A549 (cell line): Measurements from ENCODE around the gene INKA1. TPM values are rescaled to one million over a fixed set of nuclear protein-coding genes. Genes with fewer than 3 reads are reported as not detected.

Experiments
- ATAC-seq, 2 experiments: fragments of 200-7000 bp in 1 of 2; fragments of >200 bp in 1 of 2; cut with Nextera tagmentation in 1 of 2; cut with Tn5 transposase in 1 of 2; 3 replicates each; pipeline versions ENCODE4 v1.8.0 to v1.9.1; 2018 to 2020; ENCODE audit warnings: mild to moderate bottlenecking in 1 of 2, moderate library complexity in 1 of 2
- CTCF ChIA-PET: fragments of 300-600 bp; sonication (Branson Sonifier 250); formaldehyde crosslinking; extraction: SDS; loops from one replicate; lab custom pipeline; 2021; ENCODE audit warnings: antibody characterized with exemption, inconsistent platforms; lab: Yijun Ruan, JAX
- POLR2A ChIA-PET: fragments of 350-600 bp; formaldehyde crosslinking; extraction: SDS; loops from one replicate; lab custom pipeline; 2021; ENCODE audit warnings: antibody characterized with exemption, inconsistent platforms; lab: Yijun Ruan, JAX
- DNase-seq, 2 experiments: peaks; one replicate each; pipeline versions ENCODE4 v3.0.0 to v3.0.0-alpha.2; 2011 to 2016; ENCODE audit warnings: low read depth in 1 of 2, low spot score in 1 of 2
- FAIRE-seq: peaks from 2 replicates; lab custom pipeline; 2011; peaks lifted over from hg19 to GRCh38; lab: Jason Lieb, UNC
- H3K27ac ChIP-seq, 2 experiments: fragments of >200 bp; sonication (Bioruptor Twin); formaldehyde crosslinking; 3 replicates each; pipeline ENCODE4 v1.5.1; 2016 to 2017
- H3K4me1 ChIP-seq: fragments of >200 bp; sonication (Bioruptor Twin); formaldehyde crosslinking; 3 replicates; pipeline ENCODE4 v1.6.1; 2016
- H3K4me2 ChIP-seq: fragments of >200 bp; sonication (Bioruptor Twin); formaldehyde crosslinking; 3 replicates; pipeline ENCODE4 v1.6.1; 2016
- H3K4me3 ChIP-seq: fragments of >200 bp; sonication (Bioruptor Twin); formaldehyde crosslinking; 3 replicates; pipeline ENCODE4 v1.5.1; 2016
- H3K9me3 ChIP-seq: fragments of >200 bp; sonication (Bioruptor Twin); formaldehyde crosslinking; 3 replicates; pipeline ENCODE4 v1.6.1; 2016
- BCL3 ChIP-seq: fragments of >200 bp; sonication (Bioruptor Twin); formaldehyde crosslinking; IDR thresholded peaks from 3 replicates; pipeline ENCODE4 v1.6.1; 2016
- CHD2 ChIP-seq: fragments of 150-350 bp; IDR thresholded peaks from 2 replicates; pipeline ENCODE4 v1.6.1; 2014; ENCODE audit warnings: low read length; ENCODE audit not compliant: partially characterized antibody
- EHMT2 ChIP-seq: fragments of 200-600 bp; sonication (generic); IDR thresholded peaks from 2 replicates; pipeline ENCODE4 v1.6.1; 2016; ENCODE audit warnings: antibody characterized with exemption, low read depth, mild to moderate bottlenecking, moderate library complexity
- ESRRA ChIP-seq: fragments of 150-350 bp; IDR thresholded peaks from 2 replicates; pipeline ENCODE4 v1.6.1; 2014; ENCODE audit warnings: mild to moderate bottlenecking, low read length, borderline replicate concordance
- FOSL2 ChIP-seq, 2 experiments: fragments of 450-650 bp in 1 of 2; fragments of >200 bp in 1 of 2; sonication (Bioruptor Twin) in 1 of 2; formaldehyde crosslinking; IDR thresholded peaks; 2 replicates each; pipeline versions ENCODE4 v1.5.0 to v1.6.1; 2016 to 2020; ENCODE audit warnings: mild to moderate bottlenecking in 1 of 2, moderate library complexity in 1 of 2
- GATA3 ChIP-seq: IDR thresholded peaks from 2 replicates; pipeline ENCODE4 v1.6.1; 2012; ENCODE audit warnings: borderline replicate concordance
- HES2 ChIP-seq: fragments of >200 bp; sonication (Bioruptor Twin); formaldehyde crosslinking; IDR thresholded peaks from 2 replicates; pipeline ENCODE4 v1.6.1; 2016
- HOXB5 ChIP-seq: fragments of 250-450 bp; sonication (Bioruptor Pico); IDR thresholded peaks from 2 replicates; pipeline ENCODE4 v1.5.0; 2020; ENCODE audit warnings: mild to moderate bottlenecking, moderate library complexity
- MAX ChIP-seq: IDR thresholded peaks from 2 replicates; pipeline ENCODE4 v1.6.1; 2012
- MAZ ChIP-seq: fragments of 150-350 bp; IDR thresholded peaks from 2 replicates; pipeline ENCODE4 v1.6.1; 2014; ENCODE audit warnings: antibody characterized with exemption, low read depth, low read length, borderline replicate concordance
- MYC ChIP-seq: IDR thresholded peaks from 2 replicates; pipeline ENCODE4 v1.6.1; 2012; ENCODE audit warnings: mild to moderate bottlenecking, inconsistent platforms, low read length, improper control_type of control experiment, borderline replicate concordance
- NPAS2 ChIP-seq: fragments of 250-450 bp; sonication (Bioruptor Pico); IDR thresholded peaks from 2 replicates; pipeline ENCODE4 v1.8.0; 2022; ENCODE audit warnings: mild to moderate bottlenecking, moderate library complexity, borderline replicate concordance
- NR3C1 ChIP-seq: fragments of >200 bp; sonication (Bioruptor Twin); formaldehyde crosslinking; IDR thresholded peaks from 3 replicates; pipeline ENCODE4 v1.6.1; 2017
- PBX3 ChIP-seq: IDR thresholded peaks from 2 replicates; pipeline ENCODE4 v1.6.1; 2012
- RFX5 ChIP-seq: fragments of 450-650 bp; IDR thresholded peaks from 2 replicates; pipeline ENCODE4 v1.7.1; 2014; ENCODE audit warnings: antibody characterized with exemption, mild to moderate bottlenecking, moderate library complexity
- RNF2 ChIP-seq: fragments of 200-600 bp; sonication (generic); IDR thresholded peaks from 2 replicates; pipeline ENCODE4 v1.6.1; 2016; ENCODE audit warnings: low read depth, mild to moderate bottlenecking, antibody characterized with exemption, moderate library complexity, borderline replicate concordance
- SREBF2 ChIP-seq: fragments of 450-650 bp; IDR thresholded peaks from 2 replicates; pipeline ENCODE4 v1.6.1; 2014; ENCODE audit warnings: mild to moderate bottlenecking, moderate library complexity
- USF2 ChIP-seq: fragments of 450-650 bp; IDR thresholded peaks from 2 replicates; pipeline ENCODE4 v1.6.1; 2014; ENCODE audit warnings: antibody characterized with exemption
- ZFP36 ChIP-seq: fragments of 450-650 bp; IDR thresholded peaks from 2 replicates; pipeline ENCODE4 v1.6.1; 2014; ENCODE audit warnings: borderline replicate concordance; ENCODE audit not compliant: partially characterized antibody
- WGBS: methylation state at CpG from one replicate; pipeline ENCODE4 v1.1.6; 2017; ENCODE audit errors: missing lambda C conversion rate; 5-methylcytosine and 5-hydroxymethylcytosine counted together
- polyA plus RNA-seq, 4 experiments: library from polyadenylated mRNA; depleted of rRNA in 3 of 4; stranded (reverse); fragments of >200 nt; fragmentation: RNase III in 1 of 4; extraction: RNeasy Plus Mini Kit Qiagen cat#74134 plus additional on column Dnase treatment in 1 of 4; gene quantifications; 2 replicates in 3 of 4; 3 replicates in 1 of 4; pipeline ENCODE4 v1.2.3, GENCODE V29; 2011 to 2017

The INKA1 gene
- polyA plus RNA-seq, 2 of the 4 experiments (the other 2 are of a cell fraction), result 0.39 to 0.74 TPM

- no peak for TF ChIP-seq SREBF2
- TF ChIP-seq ZFP36, result no peak
- TF ChIP-seq EHMT2, result no peak
- TF ChIP-seq PBX3, result no peak
- no peak for TF ChIP-seq GATA3
- TF ChIP-seq MAX, result no peak
- TF ChIP-seq RFX5, result no peak
- TF ChIP-seq FOSL2 (IDR thresholded peaks at IDR 0.05), result no peak
- no peak for TF ChIP-seq FOSL2 (CRISPR knock-in tag; IDR thresholded peaks at IDR 0.05)
- TF ChIP-seq, all 56 proteins: peak for 0
- Histone ChIP-seq H3K4me3 (no peak overlapping the region), H3K4me2 (no peak overlapping the region), H3K4me1 (no peaks in the 10 kb centered on the region), H3K27ac (no peak overlapping the region), H3K9me3 (no peaks in the 10 kb centered on the region)
- POLR2A ChIA-PET, result no interaction called here
- DNase-seq (no peak), FAIRE-seq (no peak), ATAC-seq (no peak)
- 90% methylated on average over 7 of the region's 7 CpGs for WGBS
- CTCF ChIA-PET, result interaction anchor here (1.2 to 6.6 kb wide), 10 partner anchors 12 to 302 kb away, joined by 3 to 119 read pairs (median 22); partner anchors contain the start of genes CDHR4, INKA1, MST1R and TRAIP
Measured at GRCh38 chr3:49841806-49842205, 38.7 kb downstream of the INKA1 start.

- no peak overlapping the region for H3K4me3 ChIP-seq
- no peak for FAIRE-seq
- no peaks in the 10 kb centered on the region for H3K4me1 ChIP-seq
- DNase-seq, result no peak
- ChIA-PET CTCF (interaction anchor here (1.0 to 6.6 kb wide), 4 partner anchors 40 to 303 kb away, joined by 4 to 119 read pairs (median 20); partner anchors contain the start of genes CDHR4 and INKA1), POLR2A (no interaction called here)
- no peak overlapping the region for H3K27ac ChIP-seq
- no peak for TF ChIP-seq RNF2
- TF ChIP-seq MYC, result no peak
- TF ChIP-seq SREBF2, result no peak
- TF ChIP-seq MAZ, result no peak
- no peak for TF ChIP-seq NR3C1
- no peak for TF ChIP-seq HOXB5
- no peak for TF ChIP-seq USF2
- no peak for TF ChIP-seq HES2
- TF ChIP-seq CHD2, result no peak
- TF ChIP-seq BCL3, result no peak
- TF ChIP-seq ESRRA, result no peak
- TF ChIP-seq GATA3, result no peak
- TF ChIP-seq NPAS2 (CRISPR knock-in tag), result no peak
- WGBS, result 88% methylated on average over 1 of the region's 3 CpGs
- no peak overlapping the region for H3K4me2 ChIP-seq
- no peak for ATAC-seq
- H3K9me3 ChIP-seq, result no peaks in the 10 kb centered on the region
Measured at GRCh38 chr3:49842843-49843517, 39.9 kb downstream of the INKA1 start.
